ENCODE data around the gene SIGLEC9.
A peak's percentile ranks its signal among the peaks of the same experiment; 100 is the strongest.

Gene SIGLEC9

DNA sequence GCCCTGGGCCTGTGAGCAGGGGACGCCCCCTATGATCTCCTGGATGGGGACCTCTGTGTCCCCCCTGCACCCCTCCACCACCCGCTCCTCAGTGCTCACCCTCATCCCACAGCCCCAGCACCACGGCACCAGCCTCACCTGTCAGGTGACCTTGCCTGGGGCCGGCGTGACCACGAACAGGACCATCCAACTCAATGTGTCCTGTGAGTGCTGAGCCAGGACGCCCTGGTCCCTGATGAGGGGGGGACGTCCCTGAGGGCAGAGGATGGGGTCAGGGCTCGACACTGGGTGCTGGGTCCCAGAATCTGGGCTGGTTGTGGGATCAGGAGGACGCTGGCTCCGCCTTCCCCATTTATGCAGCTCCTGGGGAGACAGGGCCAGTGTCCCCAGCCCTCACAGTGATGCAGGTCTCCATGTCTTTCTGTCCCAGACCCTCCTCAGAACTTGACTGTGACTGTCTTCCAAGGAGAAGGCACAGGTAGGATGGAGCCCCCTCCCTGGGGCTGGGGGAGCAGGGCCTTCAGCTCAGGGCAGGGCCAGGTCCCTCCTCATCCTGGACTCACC is 19.9 kb downstream of the SIGLEC9 start:
- DNase-seq (ENCODE audit: low read depth in 2 of 2) = no peak

DNA sequence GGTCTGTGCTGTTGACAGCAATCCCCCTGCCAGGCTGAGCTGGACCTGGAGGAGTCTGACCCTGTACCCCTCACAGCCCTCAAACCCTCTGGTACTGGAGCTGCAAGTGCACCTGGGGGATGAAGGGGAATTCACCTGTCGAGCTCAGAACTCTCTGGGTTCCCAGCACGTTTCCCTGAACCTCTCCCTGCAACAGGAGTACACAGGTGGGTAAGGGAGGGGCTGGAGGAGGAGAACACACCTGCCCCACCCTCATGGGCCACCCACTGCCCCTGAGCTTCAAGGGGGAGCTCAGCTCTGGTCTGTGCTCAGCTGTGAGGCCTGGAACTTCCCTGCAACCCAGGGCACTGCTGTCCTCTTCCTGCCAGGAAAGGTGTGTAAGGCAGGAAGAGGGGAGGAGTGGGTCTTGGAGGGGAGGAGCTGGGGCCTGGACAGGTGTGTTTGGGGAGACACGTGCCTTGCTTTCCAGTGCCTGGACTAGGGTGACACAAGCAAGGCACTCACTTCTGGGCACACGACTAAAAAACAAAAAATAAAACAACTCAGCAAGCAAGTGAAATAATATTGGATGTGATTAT is 21.3 kb downstream of the SIGLEC9 start:
- no peak for DNase-seq (ENCODE audit: low read depth in 2 of 2)

DNA sequence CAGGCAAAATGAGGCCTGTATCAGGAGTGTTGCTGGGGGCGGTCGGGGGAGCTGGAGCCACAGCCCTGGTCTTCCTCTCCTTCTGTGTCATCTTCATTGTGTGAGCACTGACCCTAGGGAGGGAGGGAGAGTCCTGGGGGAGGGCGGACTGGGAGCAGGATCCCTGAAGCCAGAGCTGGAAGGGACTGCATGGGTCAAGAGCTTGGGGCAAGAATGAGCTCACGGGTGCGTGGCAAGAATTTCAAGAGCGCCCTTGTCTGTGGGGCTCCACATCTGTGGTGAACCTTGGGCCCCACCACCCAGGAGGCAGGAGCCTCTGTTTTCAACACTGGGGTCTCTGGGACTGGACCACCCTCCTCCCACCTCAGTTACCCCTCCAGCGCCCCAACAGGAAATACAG is 22.0 kb downstream of the SIGLEC9 start:
- DNase-seq (ENCODE audit: low read depth in 2 of 2) = no peak

DNA sequence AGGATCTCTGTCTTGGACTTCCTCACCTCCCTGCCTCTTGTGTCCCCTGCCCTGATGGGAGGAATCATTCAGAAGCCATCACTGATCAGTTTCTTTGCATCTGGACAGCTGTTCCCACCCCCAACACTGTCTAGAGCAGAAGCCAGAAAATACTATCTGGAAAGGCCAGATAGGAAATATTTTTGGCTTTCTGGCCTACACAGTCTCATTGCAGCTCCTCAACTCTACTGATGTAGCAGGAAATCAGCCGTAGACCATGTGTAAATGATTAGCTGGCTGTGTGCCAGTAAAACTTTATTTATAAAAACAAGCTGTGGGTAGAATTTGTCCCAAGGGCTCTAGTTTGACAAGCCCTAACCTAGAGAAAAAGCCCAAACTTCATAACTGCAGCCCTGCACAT is 23.0 kb downstream of the SIGLEC9 start:
- DNase-seq (ENCODE audit: low read depth in 2 of 2) = no peak

DNA sequence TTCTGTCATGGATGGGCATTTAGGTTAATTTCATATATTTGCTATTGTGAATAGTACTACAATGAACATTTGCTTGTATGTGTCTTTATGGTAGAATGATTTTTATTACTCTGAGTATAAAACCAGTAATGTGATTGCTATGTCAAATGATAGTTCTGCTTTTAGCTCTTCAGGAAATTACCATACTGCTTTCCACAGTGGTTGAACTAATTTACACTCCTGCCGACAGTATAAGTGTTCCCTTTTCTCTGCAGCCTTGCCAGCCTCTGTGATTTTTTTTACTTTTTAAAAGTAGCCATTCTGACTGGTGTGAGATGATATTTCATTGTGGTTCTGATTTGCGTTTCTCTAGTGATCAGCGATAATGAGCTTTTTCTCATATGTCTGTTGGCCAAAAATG is 23.9 kb downstream of the SIGLEC9 start:
- no peak for DNase-seq (ENCODE audit: low read depth in 2 of 2)

DNA sequence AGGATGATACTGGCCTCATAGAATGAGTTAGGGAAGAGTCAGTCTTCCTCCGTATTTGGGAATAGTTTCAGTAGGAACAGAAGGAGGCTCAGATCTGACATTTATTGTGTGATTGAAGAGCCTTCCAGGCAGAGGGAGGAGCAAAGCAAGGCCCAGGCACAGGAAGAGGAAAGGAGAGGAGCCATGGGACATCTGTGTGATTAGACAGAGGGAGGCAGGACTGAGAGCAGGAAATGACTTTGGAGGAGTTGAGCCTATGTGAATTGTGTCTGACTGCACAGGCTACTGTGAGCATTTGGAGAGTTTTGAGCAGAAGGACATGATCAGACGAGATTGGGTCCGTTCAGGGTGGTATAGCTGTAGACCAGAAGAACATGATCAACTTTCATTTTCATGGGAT is 25.9 kb downstream of the SIGLEC9 start:
- DNase-seq (ENCODE audit: low read depth in 2 of 2) = no peak

DNA sequence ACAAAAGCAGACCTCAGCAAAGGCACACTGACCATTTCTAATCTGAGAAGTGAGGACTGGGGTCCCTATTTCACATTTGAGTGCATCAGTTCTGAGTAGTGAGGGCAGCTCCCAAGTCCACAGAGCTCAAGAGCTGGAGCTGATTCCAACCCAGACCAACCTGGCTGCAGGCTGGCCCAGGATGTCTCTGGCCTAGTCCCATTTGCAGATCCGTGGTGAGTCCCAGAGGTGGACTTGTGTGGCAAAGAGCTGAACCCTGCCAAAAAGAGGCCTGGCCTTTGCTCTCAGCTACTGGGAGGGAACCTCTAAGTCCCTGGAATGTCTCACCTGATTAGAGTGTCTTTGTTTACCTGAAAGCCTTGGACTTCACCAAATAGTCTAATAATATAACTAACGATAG is 32.0 kb downstream of the SIGLEC9 start:
- DNase-seq (ENCODE audit: low read depth in 2 of 2) = no peak

DNA sequence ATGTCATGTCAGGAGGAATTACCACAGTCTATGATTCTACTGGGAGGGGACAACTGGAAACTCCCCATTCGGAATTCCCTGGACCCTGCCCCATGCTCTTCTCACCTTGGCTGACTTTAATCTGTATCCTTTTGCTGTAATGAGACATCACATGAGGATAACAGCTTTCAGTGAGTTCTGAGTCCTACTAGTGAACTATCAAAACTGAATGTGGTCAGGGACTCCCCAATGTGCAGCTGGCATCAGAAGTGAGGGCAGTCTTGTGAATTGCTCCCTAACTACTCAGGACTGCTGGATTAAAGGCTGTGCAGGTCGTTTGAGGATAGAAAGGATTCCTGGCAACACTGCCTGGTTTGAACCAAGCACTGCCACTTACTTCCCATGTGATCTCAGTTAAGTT is 32.6 kb downstream of the SIGLEC9 start:
- DNase-seq (ENCODE audit: low read depth in 2 of 2) = no peak

DNA sequence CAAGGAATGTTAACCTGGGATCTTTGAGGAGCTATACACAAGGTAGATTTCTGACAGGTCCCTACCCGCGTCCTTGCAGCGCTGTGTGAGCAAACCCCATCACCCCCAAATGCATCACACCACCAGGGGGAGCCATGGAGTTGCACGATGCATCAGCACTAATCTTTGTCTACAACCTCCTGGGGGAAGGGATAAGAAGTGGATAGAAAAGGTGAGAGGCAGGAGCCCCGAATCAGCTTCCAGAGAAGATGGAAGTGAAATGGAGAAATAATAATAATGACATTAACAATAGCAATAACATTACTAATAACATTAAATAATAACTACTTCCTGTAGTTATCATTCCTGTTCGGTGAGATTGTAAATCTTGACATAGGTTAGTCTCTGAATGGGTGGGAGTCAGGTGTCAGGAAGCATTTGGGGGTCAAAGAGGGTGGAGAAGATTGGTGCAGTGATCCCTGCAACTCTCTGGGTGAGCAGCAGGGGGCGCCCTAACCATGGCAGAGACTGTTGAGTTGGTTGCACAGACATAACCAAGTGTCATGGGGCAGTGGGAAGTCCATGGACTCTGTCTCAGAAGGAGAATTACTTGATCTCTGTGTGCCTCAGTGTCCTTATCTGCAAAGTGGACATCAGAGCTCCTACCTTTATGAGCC is 33.9 kb downstream of the SIGLEC9 start:
- DNase-seq (ENCODE audit: low read depth in 2 of 2) = peak; percentile 46 to 56

DNA sequence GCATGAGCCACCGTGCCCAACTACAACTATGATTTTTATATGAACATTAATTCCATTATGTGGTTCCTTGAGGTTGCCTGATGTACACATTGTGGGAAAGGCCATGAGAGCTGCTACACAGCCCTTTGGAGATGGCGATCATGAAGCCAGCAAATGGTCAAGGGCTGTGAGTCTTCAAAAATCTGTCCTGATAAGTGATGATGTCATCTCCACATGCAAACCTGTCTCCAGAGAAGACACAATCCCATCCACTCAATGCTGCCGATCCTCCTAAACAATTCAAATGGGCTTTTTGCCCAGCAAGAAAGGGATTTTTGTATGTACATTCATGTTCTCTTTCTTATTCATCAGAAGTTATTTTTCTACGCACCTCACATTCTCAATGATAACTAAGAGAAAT is 35.0 kb downstream of the SIGLEC9 start:
- no peak for DNase-seq (ENCODE audit: low read depth in 2 of 2)

DNA sequence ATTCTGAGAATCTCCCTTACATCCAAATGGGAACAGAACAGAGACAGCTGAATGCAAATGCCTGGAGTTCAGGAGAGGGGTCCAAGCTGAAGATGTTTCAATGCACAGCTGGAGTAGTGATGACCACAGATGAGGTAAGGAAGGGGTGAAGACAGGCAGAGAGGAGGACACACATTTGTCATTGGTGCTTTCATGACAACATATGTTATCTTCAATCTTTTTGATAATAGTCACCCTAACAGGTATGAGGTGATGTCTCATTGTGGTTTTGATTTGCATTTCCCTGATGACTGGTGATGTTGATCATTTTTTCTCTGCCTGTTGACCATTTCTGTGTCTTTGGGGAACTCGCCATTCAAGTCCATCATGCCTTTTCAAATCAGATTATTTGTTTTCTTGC is 36.6 kb downstream of the SIGLEC9 start:
- no peak for DNase-seq (ENCODE audit: low read depth in 2 of 2)

DNA sequence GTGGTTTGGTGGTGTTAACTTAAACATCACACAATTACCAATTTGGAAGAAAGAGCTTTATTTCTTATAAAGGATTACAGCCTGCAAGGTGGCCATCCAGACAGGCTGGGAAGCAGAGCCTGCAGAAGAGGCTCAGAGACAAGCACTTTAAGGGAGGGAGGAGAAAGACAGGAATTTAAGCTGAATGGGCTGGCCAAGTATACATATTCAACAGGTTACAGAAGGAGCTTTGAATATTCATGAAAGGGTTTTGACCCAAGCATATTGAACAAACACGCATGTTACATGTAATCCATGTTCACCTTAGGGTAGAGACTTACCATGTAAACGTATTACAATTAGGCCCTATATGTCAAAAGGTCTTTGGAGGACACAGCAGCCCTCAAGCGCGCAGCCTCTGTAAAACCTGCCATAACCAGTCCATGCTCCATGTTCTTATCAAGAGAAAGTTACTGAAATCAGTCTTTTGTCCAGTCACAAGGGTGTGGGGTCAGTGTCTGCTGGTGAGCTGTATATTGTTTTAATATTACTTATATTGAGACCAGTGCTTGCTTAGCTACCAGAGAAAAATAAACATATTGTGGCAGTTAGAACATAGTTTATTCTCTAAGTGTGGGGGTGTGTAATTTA is 37.3 kb downstream of the SIGLEC9 start:
- DNase-seq (ENCODE audit: low read depth in 2 of 2) = no peak

DNA sequence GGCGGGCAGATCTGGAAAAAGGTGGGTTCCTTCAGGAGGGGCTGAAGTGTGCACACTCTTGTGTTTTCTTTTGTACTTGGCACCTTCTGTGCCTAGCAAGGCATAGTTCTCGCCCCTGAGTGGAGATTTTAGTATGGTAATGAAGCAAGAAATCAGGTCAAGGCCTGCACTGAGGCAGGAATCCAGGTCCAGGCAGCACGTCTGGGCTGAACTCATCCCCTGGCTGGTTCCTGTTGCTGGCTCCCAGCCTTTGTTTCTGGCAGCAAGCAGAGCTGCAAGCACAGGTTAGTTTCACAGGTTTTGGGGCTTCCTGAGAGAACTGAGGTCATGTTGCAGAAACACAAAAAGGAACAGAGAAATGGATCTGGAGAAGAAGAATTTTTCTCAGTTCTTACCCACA is 38.6 kb downstream of the SIGLEC9 start:
- no peak for DNase-seq (ENCODE audit: low read depth in 2 of 2)

DNA sequence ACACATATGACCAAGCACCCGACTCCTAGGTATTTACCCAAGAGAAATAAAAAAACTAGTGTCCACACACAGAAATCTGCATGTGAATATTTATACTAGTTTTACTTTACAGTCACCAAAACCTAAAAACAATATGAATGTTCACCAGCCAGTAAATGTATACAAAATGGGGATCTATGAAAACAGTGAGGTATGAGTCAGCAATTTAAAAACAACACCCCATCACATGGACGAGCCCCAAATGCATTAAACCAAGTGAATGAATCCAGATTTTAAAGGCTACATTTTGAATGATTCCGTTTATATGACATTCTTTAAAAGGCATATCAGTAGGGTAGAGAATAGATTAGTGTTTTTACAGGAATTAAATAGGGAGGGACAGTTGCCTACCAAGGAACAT is 39.5 kb downstream of the SIGLEC9 start:
- DNase-seq (ENCODE audit: low read depth in 2 of 2) = no peak

DNA sequence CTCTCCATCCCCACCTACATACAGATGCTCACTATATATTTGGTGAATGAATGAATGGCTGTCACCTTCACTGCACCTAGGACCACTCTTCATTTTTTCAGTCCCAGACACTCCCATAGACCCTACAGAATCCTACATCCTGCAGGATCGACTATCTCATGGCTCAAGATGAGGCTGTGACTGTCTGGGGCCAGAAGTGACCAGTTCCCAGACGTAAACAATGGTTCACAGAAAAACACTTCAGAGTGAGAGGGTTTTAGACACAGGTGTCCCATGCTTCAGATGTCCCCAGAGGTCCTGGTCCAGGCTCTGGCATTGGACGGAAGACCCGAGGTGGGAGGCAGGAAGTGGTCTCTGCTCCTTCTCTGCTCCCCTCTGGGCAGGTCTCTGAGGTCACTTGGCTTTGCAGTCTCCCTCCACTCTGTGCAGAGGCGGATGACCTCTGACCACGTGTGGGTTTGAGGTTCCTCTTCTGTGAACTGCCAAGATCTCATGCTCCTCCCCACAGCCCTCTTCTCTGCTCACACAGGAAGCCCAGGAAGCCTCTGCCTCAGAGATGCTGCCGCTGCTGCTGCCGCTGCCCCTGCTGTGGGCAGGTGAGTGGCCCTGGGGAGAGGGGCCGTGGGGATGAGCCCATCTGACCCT is 42.3 kb downstream of the SIGLEC9 start:
- peak; percentile 9 to 19 for DNase-seq (ENCODE audit: low read depth in 2 of 2)

DNA sequence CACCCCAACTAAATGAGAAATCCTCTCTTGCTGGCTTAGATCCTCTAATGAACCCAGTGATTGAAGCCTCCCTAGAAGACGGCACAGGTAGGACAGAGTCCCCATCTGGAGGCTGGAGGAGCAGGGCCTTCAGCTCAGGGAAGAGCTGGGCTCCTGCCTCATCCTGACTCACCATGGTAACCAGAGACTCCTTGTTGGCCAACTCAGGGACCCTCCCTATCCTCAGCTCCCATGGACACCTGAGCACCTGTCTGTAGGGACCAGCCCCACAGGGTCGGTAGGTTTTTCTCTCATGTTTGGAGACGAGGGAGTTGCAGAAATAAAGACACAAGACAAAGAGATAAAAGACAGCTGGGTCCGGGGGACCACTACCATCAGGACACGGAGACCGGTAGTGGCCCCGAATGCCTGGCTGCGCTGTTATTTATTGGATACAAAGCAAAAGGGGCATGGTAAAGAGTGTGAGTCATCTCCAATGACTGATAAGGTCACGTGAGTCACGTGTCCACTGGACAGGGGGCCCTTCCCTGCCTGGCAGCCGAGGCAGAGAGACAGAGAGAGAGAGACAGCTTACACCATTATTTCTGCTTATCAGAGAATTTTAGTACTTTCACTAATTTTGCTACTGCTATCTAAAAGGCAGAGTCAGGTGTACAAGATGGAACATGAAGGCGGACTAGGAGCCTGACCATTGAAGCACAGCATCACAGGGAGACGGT is 44.0 kb downstream of the SIGLEC9 start:
- DNase-seq (ENCODE audit: low read depth in 2 of 2) = no peak

DNA sequence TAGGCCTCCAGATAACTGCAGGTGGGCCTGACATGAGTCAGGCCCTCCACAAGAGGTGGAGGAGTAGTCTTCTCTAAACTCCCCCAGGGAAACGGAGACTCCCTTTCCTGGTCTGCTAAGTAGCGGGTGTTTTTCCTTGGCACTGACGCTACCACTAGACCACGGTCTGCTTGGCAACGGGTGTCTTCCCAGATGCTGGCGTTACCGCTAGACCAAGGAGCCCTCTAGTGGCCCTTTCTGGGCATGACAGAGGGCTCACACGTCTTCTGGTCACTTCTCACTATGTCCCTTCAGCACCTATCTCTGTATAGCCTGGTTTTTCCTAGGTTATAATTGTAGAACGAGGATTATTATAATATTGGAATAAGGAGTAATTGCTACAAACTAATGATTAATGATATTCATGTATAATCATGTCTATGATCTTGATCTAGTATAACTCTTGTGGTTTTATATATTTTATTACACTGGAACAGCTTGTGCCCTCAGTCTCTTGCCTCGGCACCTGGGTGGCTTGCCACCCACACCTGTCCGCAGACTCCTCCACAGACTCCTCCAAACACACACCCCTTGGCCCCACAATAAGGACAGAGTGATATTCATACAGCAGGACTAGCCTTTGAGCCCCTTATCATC is 44.7 kb downstream of the SIGLEC9 start:
- DNase-seq (ENCODE audit: low read depth in 2 of 2) = peak; percentile 31 to 35

DNA sequence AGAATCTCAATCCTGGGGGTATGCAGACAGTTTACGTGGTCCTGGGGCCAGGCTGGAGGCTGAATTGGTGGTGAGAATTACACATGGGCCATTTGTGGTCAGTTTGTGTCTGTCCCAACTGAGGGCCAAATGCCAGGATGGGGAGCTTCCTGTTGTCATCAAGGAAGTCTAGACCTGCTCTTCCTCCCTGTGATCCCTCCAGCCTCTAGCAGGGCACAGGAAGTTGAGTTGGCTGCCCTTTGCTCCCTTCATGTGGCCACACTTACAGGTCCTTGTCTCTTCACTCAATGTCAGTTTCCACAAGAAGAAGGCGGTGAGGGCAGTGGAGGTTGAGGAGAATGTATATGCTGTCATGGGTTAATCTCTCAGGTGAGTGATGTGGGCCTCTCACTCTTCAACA is 47.5 kb downstream of the SIGLEC9 start:
- DNase-seq (ENCODE audit: low read depth in 2 of 2) = no peak

DNA sequence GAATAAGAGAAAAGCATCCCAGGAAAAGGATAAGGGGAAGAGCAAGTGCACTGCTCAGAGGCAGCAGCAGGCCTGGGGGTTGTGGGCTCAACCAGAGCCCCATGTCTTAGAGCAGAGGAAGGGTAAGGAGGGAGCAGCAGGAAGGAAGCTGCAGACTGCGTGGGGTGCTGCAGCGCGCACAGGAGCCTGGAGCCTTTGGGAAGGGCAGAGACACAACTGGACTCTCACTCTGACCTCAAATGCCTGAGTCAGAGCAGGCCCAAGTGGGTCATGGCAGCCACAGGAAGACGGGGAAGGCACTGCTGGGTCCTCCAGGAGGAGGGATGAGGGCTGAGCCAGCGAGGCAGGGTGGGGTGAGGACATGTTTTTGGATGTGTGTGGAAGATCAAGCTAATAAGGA is 49.0 kb downstream of the SIGLEC9 start:
- DNase-seq (ENCODE audit: low read depth in 2 of 2) = no peak

DNA sequence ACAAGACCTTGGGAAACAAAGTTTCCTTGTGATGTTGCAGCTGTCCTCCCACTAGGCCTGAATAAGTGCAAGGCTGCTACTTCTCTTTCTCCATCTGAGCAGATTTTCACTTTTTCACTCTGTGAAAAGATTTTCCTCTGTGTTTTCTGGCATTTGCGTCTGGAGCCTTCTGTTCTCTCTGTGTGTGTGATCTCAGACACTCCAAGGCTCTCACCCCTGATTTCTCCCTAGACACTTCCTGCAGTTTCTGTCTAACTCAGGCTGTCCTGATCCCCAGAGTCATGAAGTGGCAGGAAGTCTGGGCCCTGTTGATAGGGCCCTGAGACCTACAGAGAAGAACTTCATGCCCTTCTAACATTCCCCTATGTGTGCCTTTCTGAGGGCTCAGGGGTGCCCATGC is 54.5 kb downstream of the SIGLEC9 start:
- no peak for DNase-seq (ENCODE audit: low read depth in 2 of 2)
